ENCODE measurements around the gene SPAG9.

Gene SPAG9, protein sequence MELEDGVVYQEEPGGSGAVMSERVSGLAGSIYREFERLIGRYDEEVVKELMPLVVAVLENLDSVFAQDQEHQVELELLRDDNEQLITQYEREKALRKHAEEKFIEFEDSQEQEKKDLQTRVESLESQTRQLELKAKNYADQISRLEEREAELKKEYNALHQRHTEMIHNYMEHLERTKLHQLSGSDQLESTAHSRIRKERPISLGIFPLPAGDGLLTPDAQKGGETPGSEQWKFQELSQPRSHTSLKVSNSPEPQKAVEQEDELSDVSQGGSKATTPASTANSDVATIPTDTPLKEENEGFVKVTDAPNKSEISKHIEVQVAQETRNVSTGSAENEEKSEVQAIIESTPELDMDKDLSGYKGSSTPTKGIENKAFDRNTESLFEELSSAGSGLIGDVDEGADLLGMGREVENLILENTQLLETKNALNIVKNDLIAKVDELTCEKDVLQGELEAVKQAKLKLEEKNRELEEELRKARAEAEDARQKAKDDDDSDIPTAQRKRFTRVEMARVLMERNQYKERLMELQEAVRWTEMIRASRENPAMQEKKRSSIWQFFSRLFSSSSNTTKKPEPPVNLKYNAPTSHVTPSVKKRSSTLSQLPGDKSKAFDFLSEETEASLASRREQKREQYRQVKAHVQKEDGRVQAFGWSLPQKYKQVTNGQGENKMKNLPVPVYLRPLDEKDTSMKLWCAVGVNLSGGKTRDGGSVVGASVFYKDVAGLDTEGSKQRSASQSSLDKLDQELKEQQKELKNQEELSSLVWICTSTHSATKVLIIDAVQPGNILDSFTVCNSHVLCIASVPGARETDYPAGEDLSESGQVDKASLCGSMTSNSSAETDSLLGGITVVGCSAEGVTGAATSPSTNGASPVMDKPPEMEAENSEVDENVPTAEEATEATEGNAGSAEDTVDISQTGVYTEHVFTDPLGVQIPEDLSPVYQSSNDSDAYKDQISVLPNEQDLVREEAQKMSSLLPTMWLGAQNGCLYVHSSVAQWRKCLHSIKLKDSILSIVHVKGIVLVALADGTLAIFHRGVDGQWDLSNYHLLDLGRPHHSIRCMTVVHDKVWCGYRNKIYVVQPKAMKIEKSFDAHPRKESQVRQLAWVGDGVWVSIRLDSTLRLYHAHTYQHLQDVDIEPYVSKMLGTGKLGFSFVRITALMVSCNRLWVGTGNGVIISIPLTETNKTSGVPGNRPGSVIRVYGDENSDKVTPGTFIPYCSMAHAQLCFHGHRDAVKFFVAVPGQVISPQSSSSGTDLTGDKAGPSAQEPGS (N-terminal part only)

DNA sequence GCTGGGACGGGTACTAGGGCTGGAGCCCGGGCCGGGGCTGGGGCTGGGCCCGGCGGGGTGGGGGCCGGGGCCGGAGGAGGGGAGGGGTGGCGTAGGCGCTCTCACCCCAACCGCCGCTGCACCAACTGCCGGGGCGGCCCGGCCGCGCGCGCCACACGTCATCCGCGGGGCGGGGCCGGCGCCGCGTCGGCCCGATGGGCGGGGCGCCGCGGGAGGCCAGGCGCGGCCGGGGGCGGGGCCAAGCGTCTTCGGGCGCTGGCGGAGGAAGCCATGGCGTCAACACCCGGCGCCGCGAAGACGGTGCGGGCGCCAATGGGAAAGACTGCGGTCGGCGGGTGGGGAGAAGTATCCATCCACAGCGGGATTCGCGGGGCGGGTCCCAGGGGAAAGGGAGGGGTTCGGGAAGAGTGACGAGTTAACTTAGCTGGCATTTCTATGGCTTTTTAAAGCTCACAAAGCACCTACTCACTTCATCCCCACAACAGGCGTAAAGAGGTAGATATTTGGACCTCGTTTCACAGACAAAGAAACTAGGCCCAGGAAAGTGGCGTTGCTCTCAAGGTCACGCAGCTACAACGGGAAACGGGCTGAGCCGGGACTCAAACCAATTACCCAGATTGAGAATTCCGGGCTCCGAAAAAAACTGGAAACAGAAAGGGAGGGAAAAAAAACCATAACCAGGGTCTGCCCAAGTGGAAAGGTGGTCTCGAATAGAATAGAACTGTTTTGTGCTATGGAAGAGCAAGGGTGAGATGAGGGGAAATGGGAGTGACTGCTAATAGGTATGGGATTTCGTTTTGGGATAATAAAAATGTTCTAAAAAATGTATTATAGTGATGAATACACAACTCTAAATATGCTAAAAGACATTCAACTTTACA, at the start of gene SPAG9:
SPAG9 (minus strand) TSS at position 130 of the 881 bp plus-strand sequence. CDS start 212 bp downstream, outside the sequence.
- H3K27ac ChIP-seq: peak within 1 kb of the TSS; percentile 93
- DNase-seq (ENCODE audit: low spot score): peak; percentile 97
- TF ChIP-seq, protein P1, sequence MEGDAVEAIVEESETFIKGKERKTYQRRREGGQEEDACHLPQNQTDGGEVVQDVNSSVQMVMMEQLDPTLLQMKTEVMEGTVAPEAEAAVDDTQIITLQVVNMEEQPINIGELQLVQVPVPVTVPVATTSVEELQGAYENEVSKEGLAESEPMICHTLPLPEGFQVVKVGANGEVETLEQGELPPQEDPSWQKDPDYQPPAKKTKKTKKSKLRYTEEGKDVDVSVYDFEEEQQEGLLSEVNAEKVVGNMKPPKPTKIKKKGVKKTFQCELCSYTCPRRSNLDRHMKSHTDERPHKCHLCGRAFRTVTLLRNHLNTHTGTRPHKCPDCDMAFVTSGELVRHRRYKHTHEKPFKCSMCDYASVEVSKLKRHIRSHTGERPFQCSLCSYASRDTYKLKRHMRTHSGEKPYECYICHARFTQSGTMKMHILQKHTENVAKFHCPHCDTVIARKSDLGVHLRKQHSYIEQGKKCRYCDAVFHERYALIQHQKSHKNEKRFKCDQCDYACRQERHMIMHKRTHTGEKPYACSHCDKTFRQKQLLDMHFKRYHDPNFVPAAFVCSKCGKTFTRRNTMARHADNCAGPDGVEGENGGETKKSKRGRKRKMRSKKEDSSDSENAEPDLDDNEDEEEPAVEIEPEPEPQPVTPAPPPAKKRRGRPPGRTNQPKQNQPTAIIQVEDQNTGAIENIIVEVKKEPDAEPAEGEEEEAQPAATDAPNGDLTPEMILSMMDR (conservative IDR thresholded peaks at IDR 0.05; ENCODE audit: low read depth): no peak
- ChIA-PET CTCF (interaction anchor here (0.7 to 1.9 kb wide), 2 partner anchors 10 to 32 kb away, joined by 3 to 6 read pairs; partner anchors contain the start of gene NME1), POLR2A (ENCODE audit: low non-redundant PET) (interaction anchor here (0.6 kb wide), 1 partner anchor 166 kb away, joined by 3 read pairs; no protein-coding TSS in a partner anchor)

DNA sequence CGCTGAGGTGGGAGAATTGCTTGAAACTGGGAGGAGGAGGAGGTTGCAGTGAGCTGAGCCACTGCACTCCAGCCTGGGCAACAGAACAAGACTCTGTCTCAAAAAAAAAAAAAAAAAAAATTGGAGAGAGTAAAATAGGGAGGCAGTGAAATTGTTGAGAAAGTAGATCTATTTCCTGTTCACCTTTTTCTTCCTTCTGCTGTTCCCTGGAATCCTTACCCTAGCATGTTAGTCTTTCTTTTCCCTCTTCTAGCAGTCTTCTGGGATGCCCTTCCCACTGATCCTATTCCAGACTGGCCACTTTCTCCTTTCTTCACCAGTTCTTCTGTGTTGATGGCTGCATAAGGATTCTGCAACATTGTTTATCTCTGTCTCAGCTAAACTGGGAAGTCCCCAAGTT, 48.7 kb upstream of the SPAG9 start:
- TF ChIP-seq, protein P1 (conservative IDR thresholded peaks at IDR 0.05; ENCODE audit: low read depth): no peak
- DNase-seq (ENCODE audit: low spot score): no peak
- POLR2A ChIA-PET (ENCODE audit: low non-redundant PET): interaction anchor here (0.7 kb wide), 1 partner anchor 51 kb away, joined by 4 read pairs; no protein-coding TSS in a partner anchor
- peak overlapping the region; percentile 90 for H3K27ac ChIP-seq
- CTCF ChIA-PET: interaction anchor here (0.7 to 0.8 kb wide), 2 partner anchors 9 to 520 kb away, joined by 3 to 6 read pairs; no protein-coding TSS in a partner anchor

DNA sequence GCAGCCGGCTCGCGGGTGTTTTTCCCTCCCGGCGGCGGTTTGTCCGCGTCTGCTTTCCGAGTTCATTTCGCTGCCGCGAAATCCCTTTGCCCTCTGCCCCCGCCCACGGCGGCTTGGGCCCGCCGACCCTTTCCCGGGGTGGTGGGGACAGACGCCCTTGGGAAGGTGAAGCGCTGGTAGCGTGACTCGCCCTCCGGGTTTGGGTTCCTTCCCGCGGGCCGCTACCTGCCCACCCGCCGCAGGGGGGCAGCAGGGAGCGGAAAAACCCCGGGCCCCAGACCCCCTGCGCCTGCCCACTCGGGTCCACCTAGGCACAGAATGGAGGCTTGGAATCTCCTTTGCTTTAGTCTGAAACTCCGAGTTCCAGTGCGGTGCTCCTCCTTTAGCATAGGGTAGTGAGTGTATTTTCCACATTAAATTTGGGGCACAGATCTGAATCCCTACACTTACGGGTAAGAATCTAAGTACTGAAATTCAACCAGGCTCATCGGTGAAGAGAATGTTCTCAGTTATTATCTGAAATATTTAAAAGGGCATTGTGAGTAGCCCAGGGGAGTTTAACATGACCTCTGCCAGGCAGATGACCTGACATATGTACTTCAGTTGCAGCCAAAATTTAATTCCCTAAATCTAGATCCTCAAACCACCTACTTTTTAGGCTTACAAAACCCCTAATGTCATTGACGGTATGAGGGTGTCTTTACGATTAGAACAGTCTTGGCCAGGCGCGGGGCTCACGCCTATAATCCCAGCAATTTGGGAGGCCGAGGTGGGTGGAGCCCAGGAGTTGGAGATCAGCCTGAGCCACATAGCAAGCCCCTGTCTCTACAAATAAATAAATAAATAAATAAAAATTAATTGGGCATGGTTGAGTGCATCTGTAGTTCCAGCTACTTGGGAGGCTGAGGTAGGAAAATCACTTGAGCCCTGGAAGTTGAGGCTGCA, 46.6 kb upstream of the SPAG9 start:
- peak overlapping the region; percentile 90 for H3K27ac ChIP-seq
- peak; percentile 83 for DNase-seq (ENCODE audit: low spot score)
- TF ChIP-seq, protein P1 (conservative IDR thresholded peaks at IDR 0.05; ENCODE audit: low read depth): peak; percentile 94
- POLR2A ChIA-PET (ENCODE audit: low non-redundant PET): no interaction called here
- CTCF ChIA-PET: interaction anchor here (0.6 to 0.7 kb wide), 2 partner anchors 1021 to 1771 kb away, joined by 3 read pairs; no protein-coding TSS in a partner anchor

DNA sequence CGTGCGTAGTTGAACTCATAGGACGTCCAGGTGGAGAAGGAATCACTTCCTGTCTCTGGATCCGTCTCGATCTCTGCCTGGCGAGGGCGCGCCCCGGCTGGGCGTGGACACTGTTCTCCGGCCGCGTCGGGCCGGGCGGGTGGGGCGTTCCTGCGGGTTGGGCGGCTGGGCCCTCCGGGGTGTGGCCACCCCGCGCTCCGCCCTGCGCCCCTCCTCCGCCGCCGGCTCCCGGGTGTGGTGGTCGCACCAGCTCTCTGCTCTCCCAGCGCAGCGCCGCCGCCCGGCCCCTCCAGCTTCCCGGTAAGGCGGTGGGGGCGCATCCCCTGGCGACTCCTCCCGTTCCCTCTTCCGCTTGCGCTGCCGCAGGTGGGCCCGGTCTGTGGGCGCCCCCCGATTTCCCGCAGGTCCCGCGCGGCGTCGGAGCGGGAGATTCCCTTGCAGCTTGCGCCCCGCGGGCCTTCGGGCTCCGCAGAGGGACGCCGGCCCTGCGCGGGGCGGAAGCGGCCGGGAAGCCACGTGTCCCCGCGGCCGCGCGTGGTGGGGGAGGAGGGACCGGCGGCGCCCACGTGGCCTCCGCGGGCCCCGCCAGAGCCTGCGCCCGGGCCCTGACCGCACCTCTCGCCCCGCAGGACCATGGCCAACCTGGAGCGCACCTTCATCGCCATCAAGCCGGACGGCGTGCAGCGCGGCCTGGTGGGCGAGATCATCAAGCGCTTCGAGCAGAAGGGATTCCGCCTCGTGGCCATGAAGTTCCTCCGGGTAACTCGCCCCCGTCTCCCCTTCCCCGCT, 45.7 kb upstream of the SPAG9 start, which contains the start of gene NME2:
NME2 (plus strand) TSS at position 214 of the 789 bp plus-strand sequence; CDS start at position 634, 420 bp downstream.
- ChIA-PET CTCF (interaction anchor here (0.6 kb wide), 1 partner anchor 1020 kb away, joined by 3 read pairs; no protein-coding TSS in a partner anchor), POLR2A (ENCODE audit: low non-redundant PET) (no interaction called here)
- TF ChIP-seq, protein P1 (conservative IDR thresholded peaks at IDR 0.05; ENCODE audit: low read depth): no peak
- H3K27ac ChIP-seq: peak within 1 kb of the TSS; percentile 90
- DNase-seq (ENCODE audit: low spot score): peak; percentile 93

Data from RWPE1 (cell line).